Measurements from ENCODE around the gene HCN4.
A peak's percentile ranks its signal among the peaks of the same experiment; 100 is the strongest.

The HCN4 gene

DNA sequence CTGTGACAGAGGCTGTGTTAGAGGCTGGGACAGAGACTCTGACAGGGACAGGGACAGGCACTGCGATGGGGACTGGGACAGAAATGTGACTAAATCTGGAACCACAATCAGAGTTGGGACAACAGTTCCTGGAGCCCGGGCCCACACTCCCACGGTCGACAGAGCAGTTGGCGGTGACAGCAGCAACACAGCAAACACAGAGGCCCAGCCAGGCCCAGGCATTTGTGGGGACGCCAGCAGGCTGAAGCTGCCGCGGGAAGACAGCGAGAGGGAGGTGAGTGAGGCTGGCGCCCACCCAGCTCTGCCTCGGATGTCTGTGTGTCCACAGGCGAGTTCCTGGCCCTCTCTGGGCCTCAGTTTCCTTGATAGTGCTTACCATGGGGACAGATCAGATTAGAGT, 9.3 kb upstream of the HCN4 start:
- DNase-seq, result no peak

DNA sequence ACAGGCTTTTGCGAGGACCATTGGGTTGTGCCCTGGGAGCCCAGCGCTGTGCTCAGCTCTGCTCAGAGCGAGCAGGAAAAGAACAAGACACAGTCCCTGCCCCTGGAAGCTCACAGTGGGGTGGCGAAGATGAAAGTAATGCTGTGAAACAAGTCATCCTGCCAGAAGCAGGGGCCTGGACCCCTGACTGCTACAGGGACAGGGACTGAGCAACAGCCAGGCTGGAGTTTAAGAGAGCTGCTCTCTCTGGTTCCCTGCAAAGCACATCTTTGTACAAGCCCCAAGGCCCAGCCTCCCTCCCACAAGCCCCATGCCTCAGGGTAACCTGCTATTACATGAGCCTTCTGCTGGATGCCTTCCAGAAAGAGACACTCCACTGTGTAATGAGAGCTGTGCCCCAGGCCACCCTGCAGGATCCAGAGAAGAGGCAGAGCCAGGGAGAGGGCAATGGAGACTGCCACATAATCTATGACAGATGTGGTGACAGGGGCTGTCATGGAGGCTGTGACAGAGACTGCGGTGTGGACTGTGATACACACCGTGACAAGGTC, 7.1 kb upstream of the HCN4 start:
- no peak for DNase-seq

DNA sequence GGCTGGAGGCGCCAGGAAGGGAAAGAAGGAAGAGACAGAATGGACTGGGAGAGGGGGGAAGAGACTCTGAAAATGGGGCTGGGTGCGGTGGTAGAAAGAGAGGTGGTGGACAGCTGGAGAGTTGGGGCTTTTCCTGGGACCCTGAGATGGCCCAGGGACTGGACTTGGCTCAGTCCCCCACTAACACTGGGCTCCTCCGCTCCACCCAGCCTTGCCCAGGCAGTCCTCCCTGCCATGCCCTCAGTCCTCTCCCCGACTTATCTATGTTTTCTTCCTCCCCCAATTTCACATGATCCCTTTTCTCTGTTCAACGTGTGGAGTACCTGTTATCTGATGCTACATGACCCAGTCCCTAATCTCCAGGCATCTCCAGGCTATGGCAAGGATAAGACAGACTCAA, 6.3 kb upstream of the HCN4 start:
- no peak for DNase-seq

DNA sequence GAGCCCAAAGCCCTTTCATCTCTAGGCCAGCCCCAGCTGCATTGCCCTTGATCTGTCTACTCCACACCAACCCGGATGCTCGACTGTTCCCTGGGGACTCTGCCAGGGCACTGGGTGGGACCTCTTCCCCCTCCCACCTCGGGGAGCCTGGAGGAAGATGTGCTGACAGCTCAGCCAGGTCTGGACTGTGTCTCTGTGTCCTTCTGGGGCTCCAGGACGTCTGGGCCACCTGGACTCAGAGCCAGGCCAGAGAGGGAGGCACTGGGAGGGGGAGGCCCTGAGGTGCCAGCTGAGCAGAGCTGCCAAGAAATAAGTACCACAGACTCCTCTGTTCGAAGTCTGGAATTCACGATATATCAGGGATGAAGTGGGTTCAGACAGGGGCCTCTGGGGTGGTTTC, 5.8 kb upstream of the HCN4 start:
- no peak for DNase-seq

- DNase-seq, result no peak
These were observed 4.5 kb upstream of the HCN4 start for GRCh38 chr15:73373221-73373620.

DNA sequence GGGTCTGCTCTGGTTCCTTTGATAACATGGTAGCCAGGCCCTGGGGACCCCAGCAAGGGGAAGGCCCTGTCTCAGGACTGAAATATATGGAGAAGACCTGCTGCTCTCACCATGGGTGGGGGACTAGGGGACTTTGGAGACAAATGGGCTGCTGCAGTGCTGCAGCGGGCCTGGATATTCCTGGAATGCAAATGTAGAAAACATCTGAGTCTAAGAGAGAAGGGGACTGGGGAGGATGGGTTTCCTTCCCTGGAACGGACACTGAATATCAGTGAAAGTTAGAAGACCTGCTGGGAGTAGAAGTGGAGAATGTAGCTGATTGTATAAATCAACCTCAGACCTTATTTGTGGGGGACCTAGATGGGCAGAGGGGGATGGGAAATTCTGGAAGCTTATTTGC, 3.1 kb upstream of the HCN4 start:
- no peak for DNase-seq

DNA sequence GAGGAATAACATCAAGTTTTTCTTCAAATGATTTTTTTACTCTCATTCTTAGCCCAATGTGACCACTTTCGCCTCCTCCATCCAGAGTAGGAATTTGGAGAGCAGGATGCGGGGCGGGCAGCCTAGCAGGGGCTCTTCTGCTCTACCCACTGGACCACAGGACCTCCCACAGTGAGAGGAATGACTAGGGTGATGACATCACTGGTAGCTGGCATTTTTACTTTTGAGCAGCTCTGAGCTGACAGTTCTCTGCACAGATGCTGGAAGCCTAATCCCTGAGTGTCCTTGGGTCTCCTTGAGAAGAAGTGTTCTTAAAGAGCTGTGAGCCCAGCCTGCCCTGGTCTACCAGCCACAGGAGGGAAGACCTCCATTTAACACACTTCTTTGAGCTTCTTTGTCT, 1.4 kb upstream of the HCN4 start:
- DNase-seq, result no peak

- peak; percentile 57 for DNase-seq
These were observed 466 bp upstream of the HCN4 start for GRCh38 chr15:73369154-73369694.

DNA sequence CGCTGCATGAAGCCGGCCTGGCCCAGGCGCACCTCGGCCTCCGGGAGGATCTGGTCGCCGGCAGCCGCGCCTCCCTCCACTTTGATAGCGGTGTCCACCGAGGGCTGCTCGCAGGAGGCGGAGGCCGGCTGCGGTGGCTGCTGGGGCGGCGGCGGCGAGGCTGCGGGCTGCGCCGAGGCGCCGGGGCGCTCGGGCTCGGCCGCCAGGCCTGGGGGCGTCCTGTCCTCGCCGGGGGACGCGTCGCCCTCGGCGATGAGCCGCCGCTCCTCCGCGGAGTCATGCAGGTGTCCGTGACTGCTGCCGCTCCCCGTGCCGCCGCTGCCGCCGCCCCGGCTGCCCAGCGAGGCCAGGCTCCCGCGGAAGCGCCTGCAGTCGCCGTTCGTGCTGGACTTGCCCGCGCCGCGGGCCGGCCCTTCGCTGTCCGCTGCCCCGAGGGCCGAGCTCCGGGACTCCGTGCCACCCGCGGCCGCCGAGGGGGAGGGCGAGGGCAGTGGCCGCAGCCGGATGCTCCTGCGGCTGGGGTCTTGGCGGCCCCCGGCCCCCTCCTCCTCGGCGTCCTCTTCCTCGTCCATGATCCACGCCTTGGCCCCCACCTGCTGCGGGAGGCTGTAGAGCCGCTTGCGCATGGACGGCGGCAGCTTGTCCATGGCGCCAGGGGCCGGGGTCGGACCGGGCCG, 996 bp downstream of the HCN4 start:
- peak; percentile 60 for DNase-seq

- DNase-seq, result peak; percentile 52
These were observed 1.8 kb downstream of the HCN4 start for GRCh38 chr15:73366766-73367623.

- DNase-seq, result no peak
These were observed 4.7 kb downstream of the HCN4 start for GRCh38 chr15:73364070-73364469.

- DNase-seq, result no peak
These were observed 5.9 kb downstream of the HCN4 start for GRCh38 chr15:73362900-73363299.

- no peak for DNase-seq
These were observed 7.4 kb downstream of the HCN4 start for GRCh38 chr15:73361337-73361736.

GRCh38 chr15:73359651-73360050, 9.1 kb downstream of the HCN4 start:
- no peak for DNase-seq

DNA sequence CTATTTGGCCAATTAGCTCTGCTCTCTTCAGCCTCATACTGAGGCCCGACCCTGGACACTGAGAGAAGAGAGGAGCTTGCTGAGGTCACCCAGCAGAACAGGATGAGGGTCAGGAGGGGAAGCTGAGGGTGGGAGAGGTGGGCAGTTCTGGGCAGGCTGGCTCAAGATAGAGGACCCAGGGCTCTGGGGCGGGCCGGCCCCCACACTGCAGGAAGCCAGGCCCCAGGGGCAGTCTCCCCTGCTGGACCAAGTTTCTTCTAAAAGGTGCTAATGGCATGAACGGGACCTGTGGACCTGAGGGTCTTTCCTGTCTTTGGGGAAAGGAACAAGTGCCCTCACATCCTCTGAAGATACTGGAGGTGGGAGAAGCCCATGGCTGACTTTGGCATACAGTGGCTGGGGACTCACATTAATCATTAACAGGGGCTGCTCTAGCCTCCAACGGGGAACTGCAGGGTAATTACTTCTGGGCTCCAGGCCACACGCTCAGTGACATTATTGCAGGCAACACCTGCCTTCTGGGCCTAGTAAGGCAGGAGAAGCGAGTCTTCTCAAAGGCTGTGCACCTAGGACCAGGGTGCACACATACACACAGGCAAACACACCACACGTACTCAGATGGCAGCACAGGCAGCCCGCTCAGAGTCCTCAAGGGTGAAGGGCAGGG, 10.6 kb downstream of the HCN4 start:
- DNase-seq, result no peak

GRCh38 chr15:73355612-73356265, 13.0 kb downstream of the HCN4 start:
- no peak for DNase-seq

DNA sequence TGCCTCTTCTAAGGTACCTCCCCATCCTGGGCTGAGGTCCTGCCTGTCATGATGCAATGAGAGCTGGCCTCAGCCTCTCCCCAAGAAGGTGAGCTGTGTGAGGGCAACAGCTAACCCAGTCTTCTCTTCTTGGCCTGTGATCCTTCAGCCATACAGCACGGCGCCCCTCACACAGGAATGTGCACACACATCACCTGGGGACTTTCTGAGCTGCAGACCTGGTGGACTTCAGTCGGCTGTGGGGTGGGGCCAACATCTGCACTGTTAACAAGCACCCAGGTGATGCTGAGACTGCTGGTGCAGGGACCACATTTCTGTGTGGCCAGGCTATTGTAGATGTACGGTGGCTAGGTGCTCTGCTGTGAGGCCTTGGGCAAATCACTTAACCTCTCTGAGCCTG, 14.5 kb downstream of the HCN4 start:
- no peak for DNase-seq

GRCh38 chr15:73353734-73354133, 15.0 kb downstream of the HCN4 start:
- DNase-seq, result no peak

DNA sequence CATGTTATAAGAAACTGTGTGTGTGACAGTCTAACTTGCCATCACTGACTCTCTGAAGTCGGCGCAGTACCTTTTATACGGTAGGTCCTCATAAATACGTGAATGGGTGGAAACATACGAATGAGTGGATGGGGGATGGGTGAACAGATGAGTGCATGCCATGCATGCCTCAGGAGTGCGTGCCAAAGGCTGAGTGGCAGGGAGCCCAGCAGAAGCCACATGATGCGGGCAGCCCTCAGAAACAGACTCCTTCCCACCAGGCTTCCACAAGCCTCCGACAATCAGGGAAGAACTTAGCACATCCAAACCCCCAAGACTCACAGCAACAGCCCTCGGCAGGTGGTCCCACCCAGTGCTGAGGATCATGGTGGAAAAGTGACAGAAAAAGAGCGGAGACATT, 16.7 kb downstream of the HCN4 start:
- DNase-seq, result no peak

- no peak for DNase-seq
These were observed 19.6 kb downstream of the HCN4 start for GRCh38 chr15:73349191-73349590.

- peak; percentile 41 for DNase-seq
These were observed 21.9 kb downstream of the HCN4 start for GRCh38 chr15:73346735-73347312.

DNA sequence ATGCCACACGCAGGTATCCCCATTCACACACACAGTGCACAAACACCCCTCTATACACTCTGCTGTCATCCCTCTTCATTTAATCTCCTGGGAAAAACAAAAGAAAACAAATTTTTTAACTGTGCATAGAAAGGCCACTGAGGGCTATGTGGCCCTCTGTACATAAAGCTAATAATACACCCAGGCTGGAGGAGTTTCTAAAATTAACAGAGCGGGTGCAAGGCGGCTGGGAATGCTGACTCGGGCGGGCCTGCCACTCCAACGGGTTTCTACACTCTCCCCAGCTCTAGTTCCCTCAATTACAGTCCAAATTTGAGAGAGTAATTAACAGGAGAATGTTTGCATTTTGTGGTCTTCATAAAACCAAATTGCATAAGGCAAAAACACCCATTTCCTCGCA, 23.1 kb downstream of the HCN4 start:
- DNase-seq, result no peak
